ENCODE measurements around the gene NEDD8.

Gene NEDD8

DNA sequence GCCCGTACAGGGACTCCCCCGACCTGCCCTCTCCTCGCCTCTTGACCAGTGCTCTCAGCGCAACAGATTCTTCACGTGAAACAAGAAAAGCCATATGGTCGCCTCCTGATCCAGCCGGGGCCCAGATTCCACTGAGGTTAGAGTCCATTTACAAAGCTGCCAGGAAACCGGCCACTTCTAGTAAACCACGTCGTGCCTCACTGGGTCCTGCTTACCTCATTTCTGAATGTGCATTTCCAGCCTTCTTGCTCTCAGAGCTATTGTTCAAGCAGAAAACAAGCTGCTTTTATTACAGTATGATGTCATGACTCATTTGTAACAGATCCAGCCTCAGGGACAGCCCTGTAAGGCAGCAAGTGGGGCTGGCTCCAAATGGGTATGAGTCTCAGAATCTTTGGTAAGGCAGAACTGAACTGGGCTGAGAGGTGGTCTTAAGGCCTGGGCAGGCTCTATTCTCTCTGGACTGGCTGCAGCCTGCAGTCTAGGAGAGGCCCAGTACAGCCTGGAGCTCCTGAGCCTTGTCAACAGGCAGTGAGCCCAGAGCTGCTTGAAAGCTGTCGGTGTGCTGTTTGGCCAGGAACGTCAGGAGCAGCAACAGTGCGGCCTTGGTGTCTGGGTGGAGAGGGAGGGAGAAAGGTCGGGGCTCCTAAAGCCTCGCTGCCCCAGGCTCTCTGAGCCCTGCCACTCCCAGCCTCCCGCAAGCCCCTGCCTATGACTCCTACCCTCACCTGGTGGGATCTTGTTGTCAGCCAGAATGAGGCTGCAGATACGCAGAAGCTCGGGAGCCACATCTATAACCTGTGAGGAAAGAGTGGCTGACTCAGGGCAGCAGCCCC lies 52.0 kb downstream of the NEDD8 start:
- H3K9ac ChIP-seq (ENCODE audit: low read length), result no peak overlapping the region
- no peaks in the 10 kb centered on the region for H3K79me2 ChIP-seq (ENCODE audit: insufficient read depth, low read length)
- no peaks in the 10 kb centered on the region for H3K9me2 ChIP-seq (replicated peaks; ENCODE audit: insufficient read depth, low read length)
- no peaks in the 10 kb centered on the region for H3K36me3 ChIP-seq (ENCODE audit: low read length)
- H3F3A ChIP-seq (ENCODE audit: insufficient read depth), result no peaks in the 10 kb centered on the region
- H2AFZ ChIP-seq (ENCODE audit: low read depth, low read length, severe bottlenecking), result no peak overlapping the region
- no peaks in the 10 kb centered on the region for H3K9me3 ChIP-seq (ENCODE audit: insufficient read depth, low read length)
- TF ChIP-seq EZH2phosphoT487 (conservative IDR thresholded peaks at IDR 0.05; ENCODE audit: low read length), result no peak
- TF ChIP-seq, protein P1, sequence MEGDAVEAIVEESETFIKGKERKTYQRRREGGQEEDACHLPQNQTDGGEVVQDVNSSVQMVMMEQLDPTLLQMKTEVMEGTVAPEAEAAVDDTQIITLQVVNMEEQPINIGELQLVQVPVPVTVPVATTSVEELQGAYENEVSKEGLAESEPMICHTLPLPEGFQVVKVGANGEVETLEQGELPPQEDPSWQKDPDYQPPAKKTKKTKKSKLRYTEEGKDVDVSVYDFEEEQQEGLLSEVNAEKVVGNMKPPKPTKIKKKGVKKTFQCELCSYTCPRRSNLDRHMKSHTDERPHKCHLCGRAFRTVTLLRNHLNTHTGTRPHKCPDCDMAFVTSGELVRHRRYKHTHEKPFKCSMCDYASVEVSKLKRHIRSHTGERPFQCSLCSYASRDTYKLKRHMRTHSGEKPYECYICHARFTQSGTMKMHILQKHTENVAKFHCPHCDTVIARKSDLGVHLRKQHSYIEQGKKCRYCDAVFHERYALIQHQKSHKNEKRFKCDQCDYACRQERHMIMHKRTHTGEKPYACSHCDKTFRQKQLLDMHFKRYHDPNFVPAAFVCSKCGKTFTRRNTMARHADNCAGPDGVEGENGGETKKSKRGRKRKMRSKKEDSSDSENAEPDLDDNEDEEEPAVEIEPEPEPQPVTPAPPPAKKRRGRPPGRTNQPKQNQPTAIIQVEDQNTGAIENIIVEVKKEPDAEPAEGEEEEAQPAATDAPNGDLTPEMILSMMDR (IDR thresholded peaks at IDR 0.05; ENCODE audit: insufficient read depth, low read length, poor library complexity, severe bottlenecking), result no peak
- no peaks in the 10 kb centered on the region for H3K27me3 ChIP-seq (ENCODE audit: low read length)
- no peak overlapping the region for H3K4me3 ChIP-seq (ENCODE audit: insufficient read depth, low read length, poor library complexity, severe bottlenecking)
- no peak overlapping the region for H3K4me2 ChIP-seq (ENCODE audit: low read depth, low read length, poor library complexity, severe bottlenecking)
- H3K27ac ChIP-seq (ENCODE audit: low read depth, low read length), result no peak overlapping the region
- H4K20me1 ChIP-seq (ENCODE audit: low read depth, low read length), result no peaks in the 10 kb centered on the region

GRCh38 chr14:24179294-24179960 lies 52.7 kb downstream of the NEDD8 start:
- TF ChIP-seq EZH2phosphoT487 (conservative IDR thresholded peaks at IDR 0.05; ENCODE audit: low read length), result no peak
- TF ChIP-seq, protein P1 (IDR thresholded peaks at IDR 0.05; ENCODE audit: insufficient read depth, low read length, poor library complexity, severe bottlenecking), result no peak
- no peak overlapping the region for H3K4me2 ChIP-seq (ENCODE audit: low read depth, low read length, poor library complexity, severe bottlenecking)
- no peaks in the 10 kb centered on the region for H3K27me3 ChIP-seq (ENCODE audit: low read length)
- no peaks in the 10 kb centered on the region for H4K20me1 ChIP-seq (ENCODE audit: low read depth, low read length)
- H3K36me3 ChIP-seq (ENCODE audit: low read length), result no peaks in the 10 kb centered on the region
- H2AFZ ChIP-seq (ENCODE audit: low read depth, low read length, severe bottlenecking), result no peak overlapping the region
- no peaks in the 10 kb centered on the region for H3K79me2 ChIP-seq (ENCODE audit: insufficient read depth, low read length)
- H3K9me2 ChIP-seq (replicated peaks; ENCODE audit: insufficient read depth, low read length), result no peaks in the 10 kb centered on the region
- H3K9ac ChIP-seq (ENCODE audit: low read length), result no peak overlapping the region
- H3K4me3 ChIP-seq (ENCODE audit: insufficient read depth, low read length, poor library complexity, severe bottlenecking), result no peak overlapping the region
- H3F3A ChIP-seq (ENCODE audit: insufficient read depth), result no peaks in the 10 kb centered on the region
- H3K27ac ChIP-seq (ENCODE audit: low read depth, low read length), result no peak overlapping the region
- no peaks in the 10 kb centered on the region for H3K9me3 ChIP-seq (ENCODE audit: insufficient read depth, low read length)

DNA sequence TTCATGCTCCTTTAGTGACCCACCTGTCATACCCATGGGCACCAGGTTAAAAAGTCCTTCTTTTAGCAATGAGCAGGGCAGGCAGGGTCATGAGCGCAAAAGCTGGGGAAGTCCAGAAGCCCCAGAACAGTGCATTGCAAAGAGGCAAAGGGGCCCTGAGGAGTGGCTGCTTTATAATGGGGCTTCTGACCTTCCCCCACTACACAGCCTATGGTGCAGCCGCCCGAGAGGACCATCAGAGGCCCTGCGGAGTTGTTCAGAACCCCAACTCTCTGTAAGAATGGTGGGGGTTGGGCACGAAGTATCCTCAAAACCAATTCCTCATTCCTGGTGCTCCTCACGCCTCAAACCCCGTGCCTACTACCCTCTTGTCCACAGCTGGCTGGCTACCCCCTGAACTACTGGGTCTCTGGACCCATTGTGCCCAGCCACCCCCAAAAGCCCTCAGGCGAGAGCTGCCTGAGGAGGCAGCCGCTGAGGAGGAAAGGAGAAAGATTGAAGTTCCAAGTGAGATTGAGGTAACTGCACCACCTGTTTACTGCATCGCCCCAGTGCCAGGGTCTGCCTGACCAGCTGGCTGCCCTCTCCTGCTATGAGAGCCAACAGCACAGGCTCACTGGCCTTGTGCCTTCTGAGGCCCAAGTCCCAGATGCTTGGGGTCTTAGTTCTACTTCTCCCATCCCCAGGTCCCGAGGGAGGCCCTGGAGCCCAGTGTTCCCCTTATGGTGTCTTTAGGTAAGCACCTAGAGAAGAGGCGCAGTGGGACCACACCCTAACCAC lies 53.6 kb downstream of the NEDD8 start:
- Histone ChIP-seq H3K36me3 (ENCODE audit: low read length) (no peaks in the 10 kb centered on the region), H4K20me1 (ENCODE audit: low read depth, low read length) (no peaks in the 10 kb centered on the region), H3K27ac (ENCODE audit: low read depth, low read length) (no peak overlapping the region), H3K79me2 (ENCODE audit: insufficient read depth, low read length) (no peaks in the 10 kb centered on the region), H3K4me3 (ENCODE audit: insufficient read depth, low read length, poor library complexity, severe bottlenecking) (no peak overlapping the region), H3K4me2 (ENCODE audit: low read depth, low read length, poor library complexity, severe bottlenecking) (no peak overlapping the region), H3K9me2 (replicated peaks; ENCODE audit: insufficient read depth, low read length) (no peaks in the 10 kb centered on the region), H3F3A (ENCODE audit: insufficient read depth) (no peaks in the 10 kb centered on the region), H3K9ac (ENCODE audit: low read length) (no peak overlapping the region), H3K27me3 (ENCODE audit: low read length) (no peaks in the 10 kb centered on the region), H2AFZ (ENCODE audit: low read depth, low read length, severe bottlenecking) (no peak overlapping the region), H3K9me3 (ENCODE audit: insufficient read depth, low read length) (no peaks in the 10 kb centered on the region)
- TF ChIP-seq EZH2phosphoT487 (conservative IDR thresholded peaks at IDR 0.05; ENCODE audit: low read length), result no peak
- TF ChIP-seq, protein P1 (IDR thresholded peaks at IDR 0.05; ENCODE audit: insufficient read depth, low read length, poor library complexity, severe bottlenecking), result no peak

All from SU-DHL-6 (cell line).